Measurements from ENCODE around the gene TMEM127.

The TMEM127 gene

DNA sequence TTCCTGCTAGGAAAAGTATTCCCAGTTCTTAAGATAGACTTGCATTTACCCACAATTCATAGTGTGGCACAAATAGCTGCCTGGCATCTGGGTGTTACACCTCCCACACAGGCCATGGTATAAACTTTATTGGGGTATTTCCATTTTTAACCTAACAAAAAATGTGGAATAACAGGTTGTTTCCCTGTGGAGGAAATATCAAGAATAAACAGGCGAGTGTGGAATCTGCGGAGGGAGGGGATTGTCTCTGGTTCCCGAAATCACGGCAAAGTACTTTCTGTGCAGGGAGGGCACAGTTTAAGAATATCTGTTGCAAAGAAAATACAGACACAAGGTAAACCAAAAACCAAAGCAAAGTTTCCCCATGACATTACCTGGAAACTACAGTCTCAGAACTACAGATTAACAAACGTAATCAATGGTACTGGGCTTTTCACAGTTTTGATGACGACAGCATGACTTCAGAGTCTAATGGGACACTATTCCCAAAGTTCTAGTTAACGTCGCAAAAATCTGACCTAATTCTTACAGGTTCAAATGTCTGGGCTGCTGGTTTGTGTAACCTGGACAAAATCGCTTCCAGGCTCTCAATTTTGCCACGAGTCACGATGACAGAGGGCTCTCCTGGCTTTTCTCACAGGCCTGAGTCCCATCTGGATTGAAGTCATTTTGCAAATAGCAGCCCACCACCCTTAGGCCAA lies 58.6 kb downstream of the TMEM127 start:
- Histone ChIP-seq H3K9ac (ENCODE audit: low read length) (peak overlapping the region; percentile 92), H4K5ac (ENCODE audit: low read length) (no peak overlapping the region), H2BK5ac (ENCODE audit: low read length) (no peak overlapping the region), H3K27me3 (ENCODE audit: insufficient read depth, low read length, poor library complexity) (no peaks in the 10 kb centered on the region), H2AK5ac (ENCODE audit: low read length) (no peak overlapping the region), H3K79me1 (ENCODE audit: low read length) (peaks cover 5% of the 10 kb centered on the region), H3K23ac (ENCODE audit: low read length) (no peak overlapping the region), H3K56ac (ENCODE audit: low read length) (peak overlapping the region; percentile 98), H2BK120ac (ENCODE audit: low read depth, low read length) (no peak overlapping the region), H4K8ac (ENCODE audit: low read depth, low read length) (no peak overlapping the region), H3K4me3 (ENCODE audit: low read length) (peak overlapping the region; percentile 88), H3K4me2 (ENCODE audit: low read length) (peak overlapping the region; percentile 47), H3K27ac (ENCODE audit: low read depth, low read length) (no peak overlapping the region), H3K4ac (ENCODE audit: low read depth, low read length) (no peak overlapping the region), H3K4me1 (ENCODE audit: control insufficient read depth, low read depth, low read length) (peaks cover 2% of the 10 kb centered on the region), H3K36me3 (ENCODE audit: control insufficient read depth, insufficient read depth, low read length) (no peaks in the 10 kb centered on the region), H2BK15ac (replicated peaks; ENCODE audit: low read depth) (no peak overlapping the region), H3K18ac (ENCODE audit: low read length) (no peak overlapping the region), H3K79me2 (ENCODE audit: control insufficient read depth, insufficient read depth, low read length) (peaks cover 54% of the 10 kb centered on the region)
- DNase-seq = no peak
- no CpG with 5 or more reads among the region's 11 CpGs for WGBS (ENCODE audit: extremely low coverage, insufficient coverage, low lambda C conversion rate)

DNA sequence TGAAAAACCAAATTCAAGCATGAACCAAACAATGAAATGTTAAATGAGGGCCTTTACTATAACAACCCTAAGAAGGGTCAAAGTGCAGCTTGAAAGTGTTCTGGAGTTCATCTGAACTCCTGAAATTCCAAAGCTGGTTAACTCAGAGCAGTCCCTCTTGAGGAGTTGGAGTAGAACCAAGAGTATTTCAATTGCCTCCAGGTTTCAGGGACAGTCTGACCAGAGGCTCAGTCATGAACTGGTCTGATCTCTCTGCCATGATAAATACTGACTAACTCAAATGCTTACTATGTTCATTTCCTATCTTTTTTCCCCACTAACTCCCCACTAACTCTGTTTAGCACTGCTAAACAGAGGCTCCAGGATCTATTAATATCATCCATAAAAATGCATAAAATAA lies 59.9 kb downstream of the TMEM127 start:
- H3K27me3 ChIP-seq (ENCODE audit: insufficient read depth, low read length, poor library complexity) = no peaks in the 10 kb centered on the region
- H3K4me2 ChIP-seq (ENCODE audit: low read length) = no peak overlapping the region
- no peak for DNase-seq
- H3K18ac ChIP-seq (ENCODE audit: low read length) = no peak overlapping the region
- H2BK120ac ChIP-seq (ENCODE audit: low read depth, low read length) = no peak overlapping the region
- no peak overlapping the region for H3K56ac ChIP-seq (ENCODE audit: low read length)
- H2BK5ac ChIP-seq (ENCODE audit: low read length) = no peak overlapping the region
- H3K4ac ChIP-seq (ENCODE audit: low read depth, low read length) = no peak overlapping the region
- H2AK5ac ChIP-seq (ENCODE audit: low read length) = no peak overlapping the region
- H4K5ac ChIP-seq (ENCODE audit: low read length) = no peak overlapping the region
- no peak overlapping the region for H2BK15ac ChIP-seq (replicated peaks; ENCODE audit: low read depth)
- peaks cover 8% of the 10 kb centered on the region for H3K79me1 ChIP-seq (ENCODE audit: low read length)
- no peak overlapping the region for H3K23ac ChIP-seq (ENCODE audit: low read length)
- peak overlapping the region; percentile 38 for H3K9ac ChIP-seq (ENCODE audit: low read length)
- peaks cover 63% of the 10 kb centered on the region for H3K79me2 ChIP-seq (ENCODE audit: control insufficient read depth, insufficient read depth, low read length)
- H3K36me3 ChIP-seq (ENCODE audit: control insufficient read depth, insufficient read depth, low read length) = no peaks in the 10 kb centered on the region
- no peak overlapping the region for H4K8ac ChIP-seq (ENCODE audit: low read depth, low read length)
- H3K27ac ChIP-seq (ENCODE audit: low read depth, low read length) = no peak overlapping the region
- no peak overlapping the region for H3K4me3 ChIP-seq (ENCODE audit: low read length)
- H3K4me1 ChIP-seq (ENCODE audit: control insufficient read depth, low read depth, low read length) = peaks cover 2% of the 10 kb centered on the region

DNA sequence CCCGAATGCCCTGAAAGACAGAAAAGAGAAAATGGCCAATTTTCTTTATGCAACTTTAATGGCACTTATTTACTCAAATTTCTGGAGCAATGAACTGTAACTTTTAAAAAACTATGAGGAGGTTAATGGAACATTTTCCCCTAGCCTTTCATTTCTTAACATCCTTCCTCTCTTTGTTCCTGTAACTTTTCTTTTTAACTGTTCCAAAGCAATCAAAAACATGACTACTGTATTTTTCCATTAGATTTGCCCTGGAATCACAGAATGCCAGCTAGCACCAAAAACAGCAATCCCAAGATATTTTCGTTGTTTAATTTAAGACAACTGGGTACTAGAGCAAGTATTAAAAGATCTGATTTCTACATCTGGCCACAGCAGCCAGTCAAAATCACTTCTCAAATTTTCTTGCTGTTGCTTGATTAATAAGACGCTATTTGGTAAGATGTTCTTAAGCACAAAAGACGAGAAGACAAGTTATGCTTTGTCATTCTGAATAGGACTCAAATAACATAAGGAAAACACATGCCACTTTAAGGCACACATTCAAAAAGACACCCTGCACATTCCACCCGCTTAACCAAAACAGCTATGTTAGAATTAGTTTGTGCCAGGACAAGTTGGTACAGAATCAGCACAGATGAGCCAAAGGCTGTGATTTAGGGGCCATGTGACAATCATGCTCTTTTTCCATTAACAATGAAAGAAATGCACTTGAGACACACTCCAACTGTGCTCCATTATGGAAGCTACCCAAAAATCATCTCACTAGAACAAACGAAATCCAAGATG lies 60.8 kb downstream of the TMEM127 start:
- Histone ChIP-seq H3K4ac (ENCODE audit: low read depth, low read length) (no peak overlapping the region), H2BK15ac (replicated peaks; ENCODE audit: low read depth) (no peak overlapping the region), H2BK120ac (ENCODE audit: low read depth, low read length) (no peak overlapping the region), H3K27ac (ENCODE audit: low read depth, low read length) (no peak overlapping the region), H3K4me2 (ENCODE audit: low read length) (no peak overlapping the region), H4K5ac (ENCODE audit: low read length) (no peak overlapping the region), H3K4me1 (ENCODE audit: control insufficient read depth, low read depth, low read length) (peaks cover 2% of the 10 kb centered on the region), H3K27me3 (ENCODE audit: insufficient read depth, low read length, poor library complexity) (no peaks in the 10 kb centered on the region), H3K23ac (ENCODE audit: low read length) (no peak overlapping the region), H3K4me3 (ENCODE audit: low read length) (no peak overlapping the region), H3K79me2 (ENCODE audit: control insufficient read depth, insufficient read depth, low read length) (peaks cover 68% of the 10 kb centered on the region), H3K18ac (ENCODE audit: low read length) (no peak overlapping the region), H2AK5ac (ENCODE audit: low read length) (no peak overlapping the region), H3K36me3 (ENCODE audit: control insufficient read depth, insufficient read depth, low read length) (no peaks in the 10 kb centered on the region), H3K9ac (ENCODE audit: low read length) (peak overlapping the region; percentile 40), H4K8ac (ENCODE audit: low read depth, low read length) (no peak overlapping the region), H3K56ac (ENCODE audit: low read length) (peak overlapping the region; percentile 44), H3K79me1 (ENCODE audit: low read length) (peaks cover 10% of the 10 kb centered on the region), H2BK5ac (ENCODE audit: low read length) (no peak overlapping the region)
- WGBS (ENCODE audit: extremely low coverage, insufficient coverage, low lambda C conversion rate) = no CpG with 5 or more reads among the region's 6 CpGs
- no peak for DNase-seq

DNA sequence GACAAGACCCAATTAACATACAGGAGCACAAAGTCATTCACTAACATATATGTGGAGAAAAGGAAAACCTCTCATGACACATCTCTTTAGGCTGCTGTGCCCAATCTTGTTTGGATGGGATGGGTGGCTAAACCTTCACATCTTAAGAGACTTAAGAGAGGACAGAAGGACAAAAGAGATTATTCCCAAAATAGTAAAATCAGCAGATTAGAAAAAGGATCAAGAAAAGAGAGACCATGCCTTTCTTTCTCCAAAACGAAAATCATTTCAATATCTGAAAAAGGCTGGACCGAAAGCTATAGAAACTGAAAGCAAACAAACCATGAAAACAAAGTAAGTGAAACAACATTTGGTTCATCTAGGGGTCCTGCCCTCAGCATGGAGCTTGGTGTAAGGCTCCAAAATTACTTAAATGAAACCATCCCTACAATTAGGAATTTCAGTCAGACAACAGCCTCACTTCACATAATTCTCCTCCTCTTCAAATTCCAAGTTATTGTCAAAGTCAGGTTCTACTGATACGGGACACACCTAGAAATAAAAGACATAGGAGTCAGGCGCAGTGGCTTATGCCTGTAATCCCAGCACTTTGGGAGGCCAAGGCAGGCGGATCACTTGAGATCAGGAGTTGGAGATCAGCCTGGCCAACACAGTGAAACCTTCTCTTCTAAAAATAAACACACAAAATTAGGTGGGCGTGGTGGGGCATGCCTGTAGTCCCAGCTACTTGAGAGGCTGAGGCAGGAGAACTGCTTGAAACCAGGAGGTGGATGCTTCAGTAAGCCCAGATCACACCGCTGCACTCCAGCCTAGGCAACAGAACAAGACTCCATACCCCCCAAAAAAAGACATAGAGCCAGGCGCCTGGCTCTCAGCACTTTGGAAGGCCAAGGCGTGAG lies 62.4 kb downstream of the TMEM127 start:
- H3K4me2 ChIP-seq (ENCODE audit: low read length) = no peak overlapping the region
- no peak overlapping the region for H3K18ac ChIP-seq (ENCODE audit: low read length)
- H3K79me2 ChIP-seq (ENCODE audit: control insufficient read depth, insufficient read depth, low read length) = peaks cover 78% of the 10 kb centered on the region
- H3K4ac ChIP-seq (ENCODE audit: low read depth, low read length) = no peak overlapping the region
- H4K8ac ChIP-seq (ENCODE audit: low read depth, low read length) = no peak overlapping the region
- no peak overlapping the region for H3K27ac ChIP-seq (ENCODE audit: low read depth, low read length)
- H3K36me3 ChIP-seq (ENCODE audit: control insufficient read depth, insufficient read depth, low read length) = no peaks in the 10 kb centered on the region
- H3K23ac ChIP-seq (ENCODE audit: low read length) = no peak overlapping the region
- H4K5ac ChIP-seq (ENCODE audit: low read length) = no peak overlapping the region
- no peak overlapping the region for H2BK5ac ChIP-seq (ENCODE audit: low read length)
- no peak overlapping the region for H3K9ac ChIP-seq (ENCODE audit: low read length)
- H2BK15ac ChIP-seq (replicated peaks; ENCODE audit: low read depth) = no peak overlapping the region
- no peak overlapping the region for H2AK5ac ChIP-seq (ENCODE audit: low read length)
- no peak overlapping the region for H3K4me3 ChIP-seq (ENCODE audit: low read length)
- no peak overlapping the region for H3K56ac ChIP-seq (ENCODE audit: low read length)
- H3K4me1 ChIP-seq (ENCODE audit: control insufficient read depth, low read depth, low read length) = peaks cover 2% of the 10 kb centered on the region
- no CpG with 5 or more reads among the region's 9 CpGs for WGBS (ENCODE audit: extremely low coverage, insufficient coverage, low lambda C conversion rate)
- no peak for DNase-seq
- H3K79me1 ChIP-seq (ENCODE audit: low read length) = peaks cover 10% of the 10 kb centered on the region
- no peaks in the 10 kb centered on the region for H3K27me3 ChIP-seq (ENCODE audit: insufficient read depth, low read length, poor library complexity)
- H2BK120ac ChIP-seq (ENCODE audit: low read depth, low read length) = no peak overlapping the region

DNA sequence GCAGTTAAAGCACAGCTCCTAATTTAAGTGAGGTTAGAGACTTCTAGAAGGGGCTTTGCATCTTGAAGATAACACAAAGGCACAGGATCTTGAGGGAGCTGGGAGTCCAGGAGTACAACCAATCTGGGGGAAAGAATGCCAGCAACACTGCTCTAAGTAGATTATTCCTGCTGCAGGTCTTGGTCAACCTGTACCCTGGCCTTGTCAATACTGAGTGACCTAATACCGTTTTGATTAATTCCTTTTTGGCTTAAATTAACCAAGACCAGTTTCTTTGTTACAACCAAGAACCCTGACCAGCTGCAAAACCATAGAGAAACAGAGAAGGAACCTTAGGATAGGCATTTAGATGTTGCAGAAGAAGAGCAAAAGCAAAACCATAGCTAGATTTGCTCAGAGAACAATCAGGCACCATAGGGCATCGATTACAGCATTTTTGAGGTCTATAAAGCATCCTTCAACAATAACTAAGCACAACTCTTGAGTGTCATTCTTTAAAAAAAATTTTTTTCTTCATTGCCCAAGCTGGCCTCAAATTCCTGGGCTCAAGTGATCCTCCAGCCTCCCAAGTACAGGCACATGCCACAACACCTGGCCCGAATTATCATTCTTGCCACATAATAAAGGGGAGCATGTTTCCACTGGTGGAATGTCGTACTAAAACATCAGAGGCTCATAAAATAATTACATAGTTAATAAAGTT lies 63.5 kb downstream of the TMEM127 start:
- Histone ChIP-seq H4K5ac (ENCODE audit: low read length) (no peak overlapping the region), H2BK120ac (ENCODE audit: low read depth, low read length) (no peak overlapping the region), H3K79me2 (ENCODE audit: control insufficient read depth, insufficient read depth, low read length) (peaks cover 78% of the 10 kb centered on the region), H3K27ac (ENCODE audit: low read depth, low read length) (no peak overlapping the region), H3K4me1 (ENCODE audit: control insufficient read depth, low read depth, low read length) (peaks cover 2% of the 10 kb centered on the region), H3K56ac (ENCODE audit: low read length) (no peak overlapping the region), H2BK15ac (replicated peaks; ENCODE audit: low read depth) (no peak overlapping the region), H3K23ac (ENCODE audit: low read length) (no peak overlapping the region), H3K4me2 (ENCODE audit: low read length) (no peak overlapping the region), H3K4ac (ENCODE audit: low read depth, low read length) (no peak overlapping the region), H3K79me1 (ENCODE audit: low read length) (peaks cover 11% of the 10 kb centered on the region), H2BK5ac (ENCODE audit: low read length) (no peak overlapping the region), H3K18ac (ENCODE audit: low read length) (no peak overlapping the region), H3K4me3 (ENCODE audit: low read length) (no peak overlapping the region), H4K8ac (ENCODE audit: low read depth, low read length) (no peak overlapping the region), H3K9ac (ENCODE audit: low read length) (no peak overlapping the region), H3K27me3 (ENCODE audit: insufficient read depth, low read length, poor library complexity) (no peaks in the 10 kb centered on the region), H2AK5ac (ENCODE audit: low read length) (no peak overlapping the region), H3K36me3 (ENCODE audit: control insufficient read depth, insufficient read depth, low read length) (no peaks in the 10 kb centered on the region)
- no peak for DNase-seq
- WGBS (ENCODE audit: extremely low coverage, insufficient coverage, low lambda C conversion rate) = no CpG with 5 or more reads among the region's 4 CpGs

Measured in mesendoderm (in vitro differentiated cells).